GM08714 (cell line): Measurements from ENCODE around the gene SLC9A2.

Experiments used
- H3K4me3 ChIP-seq: fragments of 200-500 bp; sonication (Bioruptor generic); 2 replicates; pipeline ENCODE4 v1.5.1; 2014; ENCODE audit warnings: mild to moderate bottlenecking, low read length, inconsistent platforms
- ZNF274 ChIP-seq: IDR thresholded peaks from 2 replicates; pipeline ENCODE4 v1.6.1; 2012; ENCODE audit warnings: mild to moderate bottlenecking, low read depth, low read length

The SLC9A2 gene

DNA sequence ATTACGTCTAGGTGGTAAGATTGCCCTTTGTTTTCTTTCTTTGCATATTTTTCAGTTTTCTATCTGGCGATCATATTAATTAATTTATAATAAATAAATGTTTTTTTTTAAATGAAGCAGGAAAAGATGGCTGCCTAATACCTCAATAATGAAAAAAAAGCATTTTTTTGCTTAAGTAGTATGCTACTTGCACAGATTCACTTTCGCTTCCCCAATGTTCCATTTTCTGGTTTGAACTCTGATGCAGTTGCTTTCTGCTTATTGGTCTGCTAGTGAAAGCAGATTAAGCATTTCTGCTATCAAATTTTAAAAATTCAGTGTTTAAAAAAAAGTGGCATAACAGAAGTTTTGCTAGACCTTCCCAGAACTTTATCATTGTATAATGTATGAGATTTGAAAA is 130.6 kb downstream of the SLC9A2 start:
- no peak for TF ChIP-seq ZNF274
- no peak overlapping the region for H3K4me3 ChIP-seq

DNA sequence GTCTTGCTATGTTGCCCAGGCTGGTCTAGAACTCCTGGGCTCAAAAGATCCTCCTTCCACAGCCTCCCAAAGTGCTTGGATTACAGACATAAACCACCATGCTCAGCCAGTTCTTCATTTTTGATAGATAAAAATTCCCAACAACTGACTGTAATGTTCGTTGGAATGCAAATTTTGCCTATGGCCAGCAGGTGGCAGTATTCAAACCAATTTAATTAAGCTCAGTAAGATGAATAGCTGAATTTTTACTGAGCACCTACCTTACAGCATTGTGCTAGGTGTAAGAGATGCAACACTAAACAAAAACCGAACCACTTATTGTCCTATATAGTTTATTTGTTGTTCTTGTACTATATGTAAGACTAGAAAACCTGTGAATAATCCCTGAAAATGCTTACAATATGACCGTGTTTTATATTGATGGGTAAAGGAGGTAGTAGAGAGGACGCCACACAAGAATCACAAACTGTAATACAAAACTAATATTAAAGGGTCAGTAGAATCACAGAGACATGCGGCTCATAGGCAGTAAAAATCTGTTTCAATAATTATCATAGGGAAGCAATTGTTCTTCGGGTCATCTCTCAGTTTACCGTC is 134.3 kb downstream of the SLC9A2 start:
- TF ChIP-seq ZNF274, result no peak
- H3K4me3 ChIP-seq, result no peak overlapping the region

DNA sequence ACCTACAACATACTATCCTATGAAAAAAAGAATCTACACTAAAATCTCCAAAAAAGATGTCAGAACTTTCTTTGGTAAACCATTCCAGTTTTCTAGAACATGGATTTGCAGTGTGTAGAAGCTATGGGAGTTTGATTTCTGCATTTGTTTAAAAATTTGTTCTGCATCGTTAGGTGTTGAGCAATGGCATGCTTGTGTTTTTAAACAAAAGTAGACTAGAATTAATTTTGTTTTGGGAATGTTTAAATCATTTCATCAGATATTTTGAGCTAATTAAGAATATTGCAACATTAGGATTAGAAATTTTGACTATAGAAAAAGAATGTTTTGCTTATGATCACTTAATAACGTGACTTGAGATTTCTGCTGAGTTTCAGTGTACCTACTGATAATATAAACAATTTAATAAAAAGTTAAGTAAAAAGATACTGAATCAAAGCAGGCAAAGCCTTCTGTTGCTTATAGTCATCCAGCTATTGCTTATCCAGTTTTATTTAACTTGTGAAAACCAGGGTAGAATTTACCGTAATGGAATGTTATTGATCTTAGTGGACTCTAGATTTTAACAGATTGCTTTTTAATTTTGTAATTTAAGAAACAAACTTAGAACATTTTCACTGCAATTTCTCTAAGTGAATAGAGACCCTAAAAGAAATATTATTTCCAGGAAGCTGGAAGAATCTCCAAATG is 135.2 kb downstream of the SLC9A2 start:
- no peak for TF ChIP-seq ZNF274
- no peak overlapping the region for H3K4me3 ChIP-seq

DNA sequence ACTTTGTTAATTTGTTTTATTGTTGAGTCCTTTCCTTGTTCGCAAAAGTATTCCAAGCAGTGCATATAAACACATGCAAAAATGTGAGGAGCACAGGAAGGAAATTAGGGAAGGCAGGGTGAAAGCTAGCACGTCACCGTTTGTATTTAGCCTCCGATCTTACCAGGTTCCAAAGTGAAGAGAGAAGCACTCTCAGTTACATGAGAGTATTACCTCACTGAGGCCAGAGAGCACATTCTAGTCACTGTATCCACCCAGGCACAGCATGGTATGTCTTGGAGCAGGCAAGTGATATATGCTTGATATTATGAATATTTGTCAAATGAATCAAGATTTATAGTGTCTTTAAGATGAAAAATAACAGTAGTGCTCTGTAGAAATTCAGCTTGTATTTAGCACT is 135.9 kb downstream of the SLC9A2 start:
- H3K4me3 ChIP-seq, result no peak overlapping the region
- TF ChIP-seq ZNF274, result no peak

DNA sequence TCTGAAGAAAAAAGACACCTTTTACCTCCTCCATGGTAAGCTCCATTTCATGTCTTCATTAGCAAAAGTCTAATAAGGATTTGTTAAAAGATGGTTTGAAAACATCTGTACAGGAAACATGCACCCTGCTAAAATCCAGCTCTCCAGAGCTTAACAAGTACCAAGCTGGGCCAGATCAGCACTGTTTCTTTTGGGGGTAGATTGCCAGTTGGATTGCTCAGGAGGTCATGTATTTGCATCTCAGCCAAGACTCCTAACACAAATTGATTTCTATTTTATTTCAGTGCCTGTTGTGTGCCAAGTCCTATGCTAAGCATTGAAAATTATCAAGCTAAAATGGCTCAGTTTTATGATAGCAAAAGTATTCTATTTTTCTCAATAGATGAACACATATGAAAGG is 139.1 kb downstream of the SLC9A2 start:
- TF ChIP-seq ZNF274, result no peak
- no peak overlapping the region for H3K4me3 ChIP-seq
